ENCODE results near the gene LRRC75B.
"Not testable (repeated sequence)": the region's sequence is repeated elsewhere in the genome, so short reads cannot be mapped to it uniquely, and the experiment has no call there.

Gene LRRC75B

DNA sequence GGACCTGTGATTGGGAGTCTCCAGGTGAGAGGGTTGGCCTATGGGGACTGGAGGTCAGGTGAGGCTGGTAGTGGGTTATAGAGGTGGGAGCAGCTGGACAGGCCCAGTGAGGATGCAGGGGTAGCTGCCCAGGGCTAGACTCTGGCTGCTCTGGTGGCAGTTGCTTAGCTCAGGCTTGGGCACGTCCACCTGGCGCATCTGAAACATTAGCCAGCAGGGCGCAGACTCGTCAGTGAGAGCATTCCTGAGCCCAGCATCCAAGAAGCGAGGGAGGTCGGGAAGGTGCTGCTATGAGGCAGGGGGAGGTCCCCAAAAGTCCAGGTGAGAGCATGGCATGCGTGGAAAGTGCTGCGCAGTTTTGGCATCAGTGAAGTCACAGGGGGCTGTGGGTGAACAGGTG, 6.6 kb upstream of the LRRC75B start:
- Histone ChIP-seq H3K4me1 (peaks cover 62% of the 10 kb centered on the region), H3K27me3 (no peaks in the 10 kb centered on the region), H3K36me3 (no peaks in the 10 kb centered on the region), H3K4me3 (no peak overlapping the region), H3K9ac (no peak overlapping the region), H3K27ac (no peak overlapping the region), H3K4me2 (no peak overlapping the region), H4K20me1 (no peaks in the 10 kb centered on the region; the same call in 1 of the 2 replicates), H3K9me3 (no peaks in the 10 kb centered on the region)
- no peak for TF ChIP-seq Cebpa-rat (IDR thresholded peaks at IDR 0.05)

DNA sequence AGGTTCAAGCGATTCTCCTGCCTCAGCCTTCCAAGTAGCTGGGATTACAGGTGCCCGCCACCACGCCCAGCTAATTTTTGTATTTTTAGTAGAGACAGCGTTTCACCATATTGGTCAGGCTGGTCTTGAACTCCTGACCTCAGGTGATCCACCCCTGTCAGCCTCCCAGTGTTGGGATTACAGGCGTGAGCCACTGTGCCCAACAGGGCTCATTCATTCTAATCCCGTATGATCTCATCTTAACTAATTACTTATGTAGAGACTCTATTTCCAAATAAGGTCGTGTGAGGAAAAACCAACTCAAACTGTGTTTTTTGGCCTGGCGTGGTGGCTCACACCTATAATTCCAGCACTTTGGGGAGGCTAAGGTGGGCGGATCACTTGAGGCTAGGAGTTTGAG, 4.2 kb upstream of the LRRC75B start:
- Histone ChIP-seq H3K27me3 (peaks cover 20% of the 10 kb centered on the region), H4K20me1 (peaks cover 12% of the 10 kb centered on the region; the same call in 1 of the 2 replicates), H3K4me1 (peaks cover 65% of the 10 kb centered on the region)
- not testable (repeated sequence) for H3K4me2 ChIP-seq, H3K36me3 ChIP-seq, H3K27ac ChIP-seq, H3K9ac ChIP-seq, H3K9me3 ChIP-seq, H3K4me3 ChIP-seq

DNA sequence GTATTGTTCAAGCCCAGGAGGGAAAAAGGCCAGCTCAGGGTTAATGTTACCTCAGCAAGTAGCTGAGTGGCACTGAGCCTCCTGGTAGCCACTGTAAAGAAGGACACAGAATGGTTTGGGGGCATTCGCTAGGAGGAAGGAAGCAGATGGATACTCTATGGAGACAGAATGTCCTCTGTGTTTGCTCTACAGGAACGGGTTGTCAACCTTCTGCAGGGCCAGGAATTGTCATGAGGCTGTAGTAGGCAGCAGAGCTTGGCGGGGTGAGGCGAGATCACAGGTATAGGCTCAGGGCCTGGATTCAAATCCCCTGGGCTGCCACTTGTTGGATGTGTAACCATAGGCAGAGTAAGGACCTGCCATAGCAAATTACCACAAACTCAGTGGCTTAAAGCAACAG, 3.0 kb upstream of the LRRC75B start:
- Histone ChIP-seq H3K27me3 (peaks cover 29% of the 10 kb centered on the region), H3K36me3 (no peaks in the 10 kb centered on the region), H3K4me1 (peaks cover 54% of the 10 kb centered on the region), H4K20me1 (peaks cover 24% of the 10 kb centered on the region; the same call in 1 of the 2 replicates), H3K27ac (no peak overlapping the region), H3K9ac (no peak overlapping the region), H3K9me3 (no peaks in the 10 kb centered on the region), H3K4me3 (no peak overlapping the region), H3K4me2 (no peak overlapping the region)
- no peak for TF ChIP-seq Cebpa-rat (IDR thresholded peaks at IDR 0.05)

DNA sequence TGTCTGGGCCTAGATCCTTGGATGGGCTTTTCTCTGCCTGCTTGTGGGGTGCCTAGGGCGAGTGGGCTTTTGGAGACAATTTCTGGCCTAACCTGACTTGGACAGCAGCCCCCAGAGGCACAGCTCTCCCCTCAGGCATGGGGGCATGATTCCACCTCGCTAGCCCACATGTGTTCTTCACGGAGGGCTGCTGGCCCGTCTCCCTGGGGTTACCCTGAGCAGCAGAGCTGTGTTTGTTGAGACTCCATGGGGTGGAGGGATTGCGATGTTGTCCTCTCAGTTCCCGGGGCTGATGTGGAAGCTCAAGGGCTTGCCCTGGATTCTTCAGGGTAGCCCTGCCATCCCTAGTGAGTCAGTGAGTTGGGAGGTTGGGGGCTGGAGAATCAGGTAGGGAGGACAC, 2.4 kb upstream of the LRRC75B start:
- TF ChIP-seq Cebpa-rat (IDR thresholded peaks at IDR 0.05): no peak
- Histone ChIP-seq H3K4me3 (no peak overlapping the region), H4K20me1 (peaks cover 30% of the 10 kb centered on the region; the same call in 1 of the 2 replicates), H3K27me3 (peaks cover 29% of the 10 kb centered on the region), H3K9me3 (no peaks in the 10 kb centered on the region), H3K9ac (0 out of 2 replicates have a peak overlapping the region, but pooled peaks have one; percentile 29), H3K4me1 (peaks cover 49% of the 10 kb centered on the region), H3K27ac (no peak overlapping the region), H3K4me2 (peak overlapping the region; percentile 81), H3K36me3 (no peaks in the 10 kb centered on the region)

DNA sequence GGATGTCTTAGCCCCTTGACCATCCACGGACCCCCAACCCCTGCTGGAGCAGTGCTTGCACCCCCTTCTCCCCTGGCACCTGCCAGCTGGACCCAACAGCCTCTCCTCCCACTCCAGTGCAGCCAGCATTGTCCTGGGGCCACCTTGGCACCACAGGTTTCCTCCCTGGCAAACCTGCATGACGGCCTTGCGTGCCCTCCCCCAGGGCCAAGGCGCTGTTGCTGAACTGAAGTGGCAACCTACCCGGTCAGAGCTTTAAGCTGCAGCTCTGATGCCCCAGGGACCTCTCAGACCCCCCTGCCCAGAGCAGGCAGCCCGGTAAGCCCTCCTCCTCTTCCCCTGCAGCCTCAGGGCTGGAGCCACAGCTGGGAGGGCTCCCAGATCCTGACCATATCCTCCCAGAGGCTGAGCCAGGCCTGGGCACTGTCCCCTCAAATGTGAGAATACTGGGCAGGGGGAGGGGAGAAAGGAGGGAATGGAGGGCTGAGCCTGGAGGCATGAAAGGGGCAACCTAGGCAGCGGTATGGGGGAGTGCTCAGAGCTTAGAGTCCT, 1.8 kb upstream of the LRRC75B start:
- Histone ChIP-seq H3K27me3 (peaks cover 29% of the 10 kb centered on the region), H3K27ac (no peak overlapping the region), H3K36me3 (no peaks in the 10 kb centered on the region), H4K20me1 (peaks cover 32% of the 10 kb centered on the region; the same call in 1 of the 2 replicates), H3K4me3 (no peak overlapping the region), H3K4me2 (peak overlapping the region; percentile 81), H3K4me1 (peaks cover 50% of the 10 kb centered on the region), H3K9me3 (no peaks in the 10 kb centered on the region), H3K9ac (peak overlapping the region; percentile 29; the same call in 1 of the 2 replicates)
- no peak for TF ChIP-seq Cebpa-rat (IDR thresholded peaks at IDR 0.05)

DNA sequence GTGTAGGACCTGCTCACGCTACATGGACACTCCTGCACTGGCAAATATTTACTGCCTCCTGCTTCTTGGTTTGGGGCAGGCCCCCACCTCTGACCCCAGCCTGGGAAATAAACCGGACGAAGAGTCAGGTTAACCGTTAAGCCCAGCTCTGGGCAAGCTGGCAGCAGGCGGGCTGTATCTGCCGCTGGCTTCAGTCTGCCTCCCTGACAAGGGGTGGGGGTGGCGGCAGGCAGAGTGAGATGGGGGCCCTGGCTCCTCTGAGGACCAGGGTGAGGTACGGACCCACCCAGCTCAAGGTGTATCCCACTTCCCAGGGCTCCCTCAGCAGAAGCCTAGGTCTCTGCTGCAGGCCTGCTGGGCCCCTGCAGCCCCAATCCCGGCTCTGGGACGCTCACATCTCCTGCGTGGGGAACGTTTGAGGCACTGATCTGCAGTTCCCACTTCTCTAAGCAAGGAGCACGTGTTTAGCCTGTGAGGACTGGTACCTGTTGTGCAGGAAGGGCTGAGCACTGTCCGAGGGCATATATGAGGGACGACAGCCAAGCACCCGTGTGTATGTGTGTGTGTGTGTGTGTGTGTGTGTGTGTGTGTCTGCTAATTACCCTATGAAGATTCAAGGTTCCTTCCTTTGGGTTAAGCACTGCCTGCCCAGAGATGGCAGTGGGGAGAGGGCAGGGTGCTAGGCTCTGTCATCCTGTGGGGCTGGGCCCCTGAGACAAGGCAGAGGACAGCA, 1.1 kb upstream of the LRRC75B start:
- Histone ChIP-seq H3K9ac (peak overlapping the region; percentile 29; the same call in 1 of the 2 replicates), H3K4me3 (no peak overlapping the region), H3K27ac (no peak overlapping the region), H3K4me2 (peak overlapping the region; percentile 81), H3K9me3 (no peaks in the 10 kb centered on the region), H3K27me3 (peaks cover 29% of the 10 kb centered on the region), H4K20me1 (peaks cover 39% of the 10 kb centered on the region; the same call in 1 of the 2 replicates), H3K36me3 (no peaks in the 10 kb centered on the region), H3K4me1 (peaks cover 56% of the 10 kb centered on the region)
- no peak for TF ChIP-seq Cebpa-rat (IDR thresholded peaks at IDR 0.05)

DNA sequence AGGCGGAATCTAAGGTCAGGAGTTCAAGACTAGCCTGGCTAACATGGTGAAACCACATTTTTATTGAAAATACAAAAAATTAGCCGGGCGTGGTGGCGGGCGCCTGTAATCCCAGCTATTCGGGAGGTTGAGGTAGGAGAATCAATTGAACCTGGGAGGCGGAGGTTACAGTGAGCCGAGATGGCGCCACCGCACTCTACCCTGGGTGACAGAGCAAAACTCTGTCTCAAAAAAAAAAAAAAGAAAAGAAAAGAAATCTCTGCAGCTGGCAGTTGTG, 624 bp upstream of the LRRC75B start:
- H3K4me1 ChIP-seq: peaks cover 56% of the 10 kb centered on the region
- not testable (repeated sequence) for H3K27ac ChIP-seq

DNA sequence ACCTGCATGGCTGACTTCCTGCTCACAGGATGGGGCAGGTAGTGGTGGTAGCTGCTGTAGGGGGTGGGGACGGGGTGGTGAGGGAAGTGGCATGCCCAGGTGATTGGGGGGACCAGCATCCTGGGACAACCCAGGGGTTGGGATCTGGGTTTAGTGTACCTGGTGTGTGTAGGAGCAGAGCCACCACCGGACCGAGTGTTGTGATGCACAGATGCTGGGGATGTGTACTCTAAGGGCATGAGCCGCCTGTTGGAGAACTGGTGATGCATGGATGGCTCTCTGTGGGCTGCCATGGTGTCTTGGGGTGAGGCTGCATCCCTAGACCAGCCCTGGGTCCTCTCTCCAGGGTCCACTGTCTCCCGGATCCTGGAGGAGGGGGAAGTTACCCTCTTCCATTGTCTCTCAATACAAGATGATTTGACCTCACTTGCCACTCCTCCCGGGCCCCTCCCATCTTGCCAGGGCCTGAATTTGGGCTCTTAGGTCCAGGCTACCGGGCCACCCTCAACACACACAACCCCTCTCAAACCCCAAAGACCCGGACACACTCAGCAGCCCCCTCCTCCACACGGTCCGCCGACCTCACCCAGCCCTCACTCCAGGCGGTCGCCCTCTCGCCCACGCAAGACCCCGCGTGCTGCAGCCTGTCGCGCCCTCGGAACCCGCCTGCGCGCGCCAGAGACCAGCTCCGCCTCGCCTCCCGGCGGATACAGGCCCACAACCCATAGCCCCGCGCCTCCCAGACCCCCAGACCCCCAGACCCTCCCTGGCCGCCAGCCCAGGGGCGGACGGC, 619 bp downstream of the LRRC75B start:
- peak overlapping the region; percentile 81 for H3K4me2 ChIP-seq
- H3K27me3 ChIP-seq: peaks cover 29% of the 10 kb centered on the region
- no peak for TF ChIP-seq Cebpa-rat (IDR thresholded peaks at IDR 0.05)
- H3K9me3 ChIP-seq: no peaks in the 10 kb centered on the region
- peaks cover 61% of the 10 kb centered on the region for H3K4me1 ChIP-seq
- H3K36me3 ChIP-seq: no peaks in the 10 kb centered on the region
- H3K9ac ChIP-seq: peak overlapping the region; percentile 63
- peaks cover 55% of the 10 kb centered on the region for H4K20me1 ChIP-seq
- H3K4me3 ChIP-seq: peak overlapping the region; percentile 67
- 0 out of 2 replicates have a peak overlapping the region, but pooled peaks have one; percentile 30 for H3K27ac ChIP-seq

More for the DNA sequence above, 624 bp upstream of the LRRC75B start:
- H3K9ac ChIP-seq, H3K36me3 ChIP-seq, H3K9me3 ChIP-seq: not testable (repeated sequence)
- Histone ChIP-seq H3K27me3 (peaks cover 29% of the 10 kb centered on the region), H3K4me3 (0 out of 2 replicates have a peak overlapping the region, but pooled peaks have one; percentile 67), H4K20me1 (peaks cover 43% of the 10 kb centered on the region), H3K4me2 (peak overlapping the region; percentile 81)

DNA sequence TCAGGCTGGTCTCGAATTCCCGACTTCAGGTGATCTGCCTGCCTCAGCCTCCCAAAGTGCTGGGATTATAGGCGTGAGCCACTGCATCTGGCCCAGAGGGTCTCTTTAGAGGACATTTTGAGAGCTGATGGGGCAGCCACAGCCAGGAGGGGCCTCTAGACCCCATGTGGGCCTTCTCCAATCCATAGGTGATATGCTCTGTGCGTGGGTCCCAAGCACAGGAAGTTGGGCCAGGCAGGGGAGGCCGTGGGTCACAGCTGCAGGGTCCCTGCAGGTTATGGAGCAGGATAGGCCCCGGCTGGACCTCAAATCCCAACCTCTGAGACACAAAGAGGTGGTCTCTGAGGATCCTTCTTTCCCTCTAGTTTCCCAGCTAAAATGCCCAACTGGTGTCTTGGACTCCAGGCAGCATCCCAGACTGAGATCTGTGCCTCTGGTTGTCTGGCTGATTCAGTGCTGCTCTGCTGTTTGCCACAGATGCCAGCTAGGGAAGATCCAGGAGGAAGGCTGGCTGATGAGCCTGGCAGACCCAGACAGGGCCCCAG, 1.5 kb downstream of the LRRC75B start:
- Histone ChIP-seq H4K20me1 (peaks cover 57% of the 10 kb centered on the region), H3K4me2 (no peak overlapping the region), H3K4me1 (peaks cover 63% of the 10 kb centered on the region), H3K4me3 (no peak overlapping the region), H3K9ac (no peak overlapping the region), H3K36me3 (no peaks in the 10 kb centered on the region), H3K9me3 (no peaks in the 10 kb centered on the region), H3K27me3 (peaks cover 29% of the 10 kb centered on the region), H3K27ac (no peak overlapping the region)
- TF ChIP-seq Cebpa-rat (IDR thresholded peaks at IDR 0.05): no peak

All from BLaER1 (cell line).